ENCODE data around the gene WDR38.

WDR38 gene

GRCh38 chr9:124890179-124890578, 36.9 kb downstream of the WDR38 start:
- TF ChIP-seq CTCF (IDR thresholded peaks at IDR 0.05; ENCODE audit: low read depth, low read length, poor library complexity, severe bottlenecking), result no peak
- no peak for TF ChIP-seq EZH2phosphoT487 (IDR thresholded peaks at IDR 0.05; ENCODE audit: borderline replicate concordance, low read length)
- Histone ChIP-seq H3K27me3 (ENCODE audit: control insufficient read depth, low read length) (no peaks in the 10 kb centered on the region), H4K20me1 (ENCODE audit: control insufficient read depth, insufficient read depth, low read depth, low read length) (no peaks in the 10 kb centered on the region), H3F3A (ENCODE audit: control insufficient read depth, insufficient read depth) (peaks cover 3% of the 10 kb centered on the region; the same call in 1 of the 2 replicates), H3K9me3 (ENCODE audit: control insufficient read depth, insufficient read depth, low read length) (no peaks in the 10 kb centered on the region), H3K4me3 (ENCODE audit: low read length) (no peak overlapping the region), H3K4me1 (ENCODE audit: control insufficient read depth, low read length) (no peaks in the 10 kb centered on the region), H3K4me2 (ENCODE audit: low read length) (no peak overlapping the region), H3K36me3 (ENCODE audit: control insufficient read depth, low read length) (peaks cover 47% of the 10 kb centered on the region), H3K27ac (ENCODE audit: low read depth, low read length) (no peak overlapping the region), H3K9me2 (replicated peaks; ENCODE audit: control insufficient read depth, low read length) (no peaks in the 10 kb centered on the region), H3K79me2 (ENCODE audit: control insufficient read depth, low read length) (no peaks in the 10 kb centered on the region)

GRCh38 chr9:124894035-124894740, 40.9 kb downstream of the WDR38 start:
- H3K9me3 ChIP-seq (ENCODE audit: control insufficient read depth, insufficient read depth, low read length), result no peaks in the 10 kb centered on the region
- H3F3A ChIP-seq (ENCODE audit: control insufficient read depth, insufficient read depth), result peaks cover 3% of the 10 kb centered on the region; the same call in 1 of the 2 replicates
- H3K27me3 ChIP-seq (ENCODE audit: control insufficient read depth, low read length), result no peaks in the 10 kb centered on the region
- H3K9me2 ChIP-seq (replicated peaks; ENCODE audit: control insufficient read depth, low read length), result no peaks in the 10 kb centered on the region
- no peak for TF ChIP-seq EZH2phosphoT487 (IDR thresholded peaks at IDR 0.05; ENCODE audit: borderline replicate concordance, low read length)
- TF ChIP-seq CTCF (IDR thresholded peaks at IDR 0.05; ENCODE audit: low read depth, low read length, poor library complexity, severe bottlenecking), result no peak
- H3K36me3 ChIP-seq (ENCODE audit: control insufficient read depth, low read length), result peaks cover 48% of the 10 kb centered on the region
- no peaks in the 10 kb centered on the region for H3K79me2 ChIP-seq (ENCODE audit: control insufficient read depth, low read length)
- H3K27ac ChIP-seq (ENCODE audit: low read depth, low read length), result no peak overlapping the region
- no peaks in the 10 kb centered on the region for H4K20me1 ChIP-seq (ENCODE audit: control insufficient read depth, insufficient read depth, low read depth, low read length)
- H3K4me3 ChIP-seq (ENCODE audit: low read length), result no peak overlapping the region
- H3K4me2 ChIP-seq (ENCODE audit: low read length), result no peak overlapping the region
- H3K4me1 ChIP-seq (ENCODE audit: control insufficient read depth, low read length), result no peaks in the 10 kb centered on the region

GRCh38 chr9:124894741-124895170, 41.5 kb downstream of the WDR38 start:
- Histone ChIP-seq H3K27me3 (ENCODE audit: control insufficient read depth, low read length) (no peaks in the 10 kb centered on the region), H3K27ac (ENCODE audit: low read depth, low read length) (no peak overlapping the region), H3K79me2 (ENCODE audit: control insufficient read depth, low read length) (no peaks in the 10 kb centered on the region), H3K9me2 (replicated peaks; ENCODE audit: control insufficient read depth, low read length) (no peaks in the 10 kb centered on the region), H4K20me1 (ENCODE audit: control insufficient read depth, insufficient read depth, low read depth, low read length) (no peaks in the 10 kb centered on the region), H3K4me2 (ENCODE audit: low read length) (no peak overlapping the region), H3K4me1 (ENCODE audit: control insufficient read depth, low read length) (no peaks in the 10 kb centered on the region), H3K9me3 (ENCODE audit: control insufficient read depth, insufficient read depth, low read length) (no peaks in the 10 kb centered on the region), H3K4me3 (ENCODE audit: low read length) (no peak overlapping the region), H3K36me3 (ENCODE audit: control insufficient read depth, low read length) (peaks cover 43% of the 10 kb centered on the region; the same call in 1 of the 2 replicates), H3F3A (ENCODE audit: control insufficient read depth, insufficient read depth) (peaks cover 3% of the 10 kb centered on the region; the same call in 1 of the 2 replicates)
- TF ChIP-seq EZH2phosphoT487 (IDR thresholded peaks at IDR 0.05; ENCODE audit: borderline replicate concordance, low read length), result no peak
- peak; percentile 62 for TF ChIP-seq CTCF (IDR thresholded peaks at IDR 0.05; ENCODE audit: low read depth, low read length, poor library complexity, severe bottlenecking)
